GM18519 (cell line): ENCODE data around the gene VARS1.
"Not testable (repeated sequence)": the region's sequence is repeated elsewhere in the genome, so short reads cannot be mapped to it uniquely, and the experiment has no call there.

Experiments
- ATAC-seq: cut with Tn5 transposase; IDR thresholded peaks from one replicate; pipeline ENCODE4 v1.9.1; 2021; ENCODE audit warnings: mild to moderate bottlenecking, moderate library complexity; ENCODE audit not compliant: unreplicated experiment, low FRiP score

Gene VARS1

DNA sequence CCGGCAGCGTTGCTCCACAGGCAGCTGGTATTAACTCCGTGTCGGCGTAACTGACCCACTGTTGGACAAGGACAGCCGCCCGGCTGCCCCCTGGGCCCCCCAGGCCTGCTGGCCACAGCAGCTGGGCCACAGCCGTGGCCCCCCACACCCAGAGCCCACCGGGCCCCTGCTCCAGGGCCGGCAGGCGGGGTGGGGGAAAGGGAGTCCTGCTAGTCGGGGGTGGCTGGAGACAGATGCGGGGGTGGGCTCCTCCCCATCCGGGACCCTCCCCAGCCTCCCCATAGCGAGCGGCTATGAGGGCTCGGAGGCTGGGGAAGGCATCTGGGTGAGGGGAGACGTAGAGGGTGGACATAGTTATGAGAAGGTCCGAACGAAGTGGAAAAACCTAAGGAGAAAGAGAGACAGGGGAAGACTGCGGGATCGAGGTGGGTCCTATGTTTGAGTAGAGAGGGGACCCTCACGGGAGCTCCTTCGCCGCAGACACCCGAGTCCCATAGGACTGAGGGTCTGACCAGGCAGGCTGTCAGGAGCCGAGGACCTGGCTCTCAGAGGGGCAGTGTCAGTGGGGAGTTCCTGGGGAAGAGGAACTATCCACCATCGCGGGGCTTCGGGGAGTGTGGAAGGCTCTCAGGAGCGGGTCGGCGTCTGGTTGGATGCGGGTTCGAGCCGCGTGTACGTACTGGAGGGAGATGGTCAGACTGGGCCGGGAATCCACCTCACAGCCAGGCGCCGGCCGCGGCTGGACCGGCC, 511 bp downstream of the VARS1 start:
- peak; percentile 5 for ATAC-seq

GRCh38 chr6:31794294-31794865, 1.2 kb downstream of the VARS1 start:
- no peak for ATAC-seq

GRCh38 chr6:31793927-31794245, 1.7 kb downstream of the VARS1 start:
- not testable (repeated sequence) for ATAC-seq

DNA sequence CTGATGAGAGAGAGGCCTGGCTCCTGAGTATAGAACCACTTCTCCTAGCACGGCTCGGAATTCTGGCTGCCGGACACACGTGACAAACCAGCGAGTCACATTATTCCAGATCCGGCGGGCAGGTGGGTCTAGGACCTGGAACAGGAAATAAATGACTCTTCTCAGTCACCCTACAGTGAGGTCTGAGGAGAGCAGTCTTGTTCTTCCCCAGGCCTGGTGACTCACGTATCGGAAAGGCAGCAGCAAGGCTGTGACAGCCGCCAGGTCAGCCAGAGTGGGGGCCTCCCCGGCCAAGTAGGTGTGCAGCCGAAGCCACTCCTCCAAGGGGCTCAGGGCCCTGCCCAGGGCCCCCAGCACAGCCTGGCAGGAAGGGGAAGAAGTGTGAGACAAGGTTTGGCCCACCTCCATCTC, 2.8 kb downstream of the VARS1 start:
- no peak for ATAC-seq

- no peak for ATAC-seq
Measured at GRCh38 chr6:31792090-31792374, 3.5 kb downstream of the VARS1 start.

GRCh38 chr6:31791324-31792089, 4.0 kb downstream of the VARS1 start:
- ATAC-seq, result no peak

DNA sequence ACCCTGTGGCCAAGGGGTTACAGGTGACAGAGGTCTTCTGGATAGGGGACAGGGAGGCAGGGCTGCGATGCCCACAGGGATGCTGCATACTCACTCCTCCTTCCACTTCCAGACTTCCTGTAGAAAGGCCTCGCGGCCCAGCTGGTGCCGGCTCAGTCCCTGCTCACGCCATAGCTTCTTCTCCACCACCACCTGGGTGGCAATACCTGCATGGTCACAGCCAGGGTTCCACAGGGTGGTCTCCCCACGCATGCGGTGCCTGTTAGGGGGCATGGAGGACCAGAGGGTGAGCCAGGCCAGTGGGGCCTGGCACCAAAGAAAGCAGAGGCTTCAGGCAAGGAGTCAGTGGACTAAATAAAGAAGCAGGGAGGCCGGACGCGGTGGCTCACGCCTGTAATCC, 10.1 kb downstream of the VARS1 start:
- ATAC-seq, result no peak

GRCh38 chr6:31784098-31784925, 11.2 kb downstream of the VARS1 start:
- ATAC-seq, result no peak

- no peak for ATAC-seq
Measured at GRCh38 chr6:31782126-31782855, 13.3 kb downstream of the VARS1 start.

- ATAC-seq, result no peak
Measured at GRCh38 chr6:31781244-31782125, 14.1 kb downstream of the VARS1 start.

GRCh38 chr6:31780507-31781243, 14.9 kb downstream of the VARS1 start:
- no peak for ATAC-seq

- ATAC-seq, result no peak
Measured at GRCh38 chr6:31779908-31780307, 15.6 kb downstream of the VARS1 start.

GRCh38 chr6:31778999-31779885, 16.3 kb downstream of the VARS1 start:
- ATAC-seq, result no peak

- ATAC-seq, result no peak
Measured at GRCh38 chr6:31778193-31778592, 17.4 kb downstream of the VARS1 start.

DNA sequence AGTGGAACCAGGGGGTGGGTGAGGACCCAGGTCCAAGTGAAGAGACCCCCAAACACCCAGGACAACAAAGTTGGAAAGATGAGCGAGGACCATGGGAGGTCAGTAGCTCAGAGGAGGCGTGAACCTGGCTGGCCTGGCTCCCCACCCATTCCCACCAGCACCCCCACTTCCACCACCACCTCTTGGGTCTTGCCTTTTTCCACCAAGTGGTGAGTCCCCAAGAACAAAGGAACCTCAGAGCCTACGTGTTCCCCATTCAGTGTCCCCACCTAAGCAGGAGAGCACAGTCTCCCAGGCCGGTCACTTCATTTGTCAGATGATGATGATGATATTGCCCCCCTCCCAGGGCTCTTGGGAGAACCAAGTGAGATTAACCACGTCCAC, 17.9 kb downstream of the VARS1 start:
- no peak for ATAC-seq

- ATAC-seq, result no peak
Measured at GRCh38 chr6:31776989-31777666, 18.4 kb downstream of the VARS1 start, which contains the start of gene VWA7. Gene VWA7, minus strand, starts transcription at chr6:31777328. Its CDS starts 549 bp downstream, at chr6:31776779.

DNA sequence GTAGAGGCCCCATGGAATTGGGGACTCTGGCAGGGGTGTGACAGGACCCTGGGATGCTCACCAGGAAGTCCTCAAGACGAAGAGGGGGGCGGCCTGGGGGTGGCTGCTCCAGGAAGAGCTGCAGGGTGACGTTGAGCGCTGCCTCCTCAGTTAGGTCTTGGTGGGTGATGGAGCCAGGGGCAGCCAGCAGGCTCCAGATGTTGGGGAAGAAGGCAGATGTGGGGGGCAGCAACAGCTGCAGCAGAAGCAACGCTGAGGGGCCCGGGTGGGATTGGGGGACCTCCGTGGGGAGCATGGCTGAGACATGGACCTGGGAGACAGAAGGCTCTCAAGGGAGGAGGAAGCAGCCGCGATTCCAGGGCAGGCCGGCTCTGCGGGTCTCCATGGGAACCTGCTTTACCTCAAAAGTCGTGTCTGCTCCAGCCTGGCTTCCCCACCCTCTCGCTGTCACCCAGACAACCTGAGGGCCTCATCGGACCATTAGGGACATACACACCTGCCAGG, 19.0 kb downstream of the VARS1 start:
- no peak for ATAC-seq
